HG03442 (cell line): Measurements from ENCODE around the gene CD8B.
A peak's percentile ranks its signal among the peaks of the same experiment; 100 is the strongest.
"Not testable (repeated sequence)": the region's sequence is repeated elsewhere in the genome, so short reads cannot be mapped to it uniquely, and the experiment has no call there.

ENCODE experiments used
- ATAC-seq: cut with Tn5 transposase; IDR thresholded peaks from one replicate; pipeline ENCODE4 v1.9.1; 2021; ENCODE audit warnings: mild to moderate bottlenecking, moderate library complexity; ENCODE audit not compliant: unreplicated experiment

Gene CD8B

GRCh38 chr2:86836915-86837695 is 24.6 kb downstream of the CD8B start:
- not testable (repeated sequence) for ATAC-seq

- not testable (repeated sequence) for ATAC-seq
Measured at GRCh38 chr2:86835548-86835889, 26.2 kb downstream of the CD8B start.

DNA sequence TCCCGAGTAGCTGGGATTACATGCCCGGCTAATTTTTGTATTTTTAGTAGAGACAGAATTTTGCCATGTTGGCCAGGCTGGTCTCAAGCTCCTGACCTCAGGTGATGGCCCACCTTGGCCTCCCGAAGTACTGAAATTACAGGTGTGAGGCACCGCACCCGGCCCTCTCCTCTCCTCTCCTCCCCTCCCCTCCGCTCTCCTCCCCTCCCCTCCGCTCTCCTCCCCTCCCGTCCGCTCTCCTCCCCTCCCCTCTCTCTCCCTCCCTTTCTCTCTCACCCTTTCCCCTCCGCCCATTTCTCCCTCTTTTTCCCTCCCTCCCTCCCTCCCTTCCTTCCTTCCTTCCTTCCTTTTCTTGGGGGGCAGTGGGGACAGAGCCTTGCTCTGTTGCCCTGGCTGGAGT is 28.4 kb downstream of the CD8B start:
- no peak for ATAC-seq

DNA sequence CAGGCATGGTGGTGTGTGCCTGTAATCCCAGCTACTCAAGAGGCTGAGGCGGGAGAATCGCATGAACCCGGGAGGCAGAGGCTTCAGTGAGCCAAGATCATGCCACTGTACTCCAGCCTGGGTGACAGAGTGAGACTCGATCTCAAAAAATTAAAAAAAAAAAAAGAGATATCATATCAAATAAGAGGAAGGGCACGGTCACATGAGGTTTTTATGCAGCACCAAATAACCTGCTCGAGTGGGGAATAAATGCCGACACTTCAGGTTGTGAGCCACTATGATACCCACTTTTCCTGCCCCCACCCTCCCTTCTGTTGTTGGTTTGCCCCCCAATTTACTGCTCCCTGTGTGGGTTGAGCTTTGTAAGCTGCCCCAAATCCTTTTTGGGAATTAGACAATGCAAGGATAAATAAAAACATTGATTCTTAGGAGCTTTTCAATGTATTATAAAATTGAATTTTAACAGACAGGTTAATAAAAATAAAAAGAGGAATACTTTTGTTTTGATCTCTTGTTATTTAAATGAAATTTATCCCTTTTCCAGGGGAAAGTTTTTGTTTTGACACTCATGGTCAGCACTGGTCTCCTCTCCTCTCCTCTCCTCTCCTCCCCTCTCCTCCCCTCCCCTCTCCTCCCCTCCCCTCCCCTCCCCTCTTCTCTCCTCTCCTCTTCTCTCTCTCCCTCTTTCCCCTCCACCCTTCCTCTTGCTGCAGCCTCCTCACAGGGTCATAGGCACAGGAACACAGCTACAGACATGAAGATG is 29.2 kb downstream of the CD8B start:
- no peak for ATAC-seq

GRCh38 chr2:86831537-86831936 is 30.1 kb downstream of the CD8B start:
- ATAC-seq = no peak

DNA sequence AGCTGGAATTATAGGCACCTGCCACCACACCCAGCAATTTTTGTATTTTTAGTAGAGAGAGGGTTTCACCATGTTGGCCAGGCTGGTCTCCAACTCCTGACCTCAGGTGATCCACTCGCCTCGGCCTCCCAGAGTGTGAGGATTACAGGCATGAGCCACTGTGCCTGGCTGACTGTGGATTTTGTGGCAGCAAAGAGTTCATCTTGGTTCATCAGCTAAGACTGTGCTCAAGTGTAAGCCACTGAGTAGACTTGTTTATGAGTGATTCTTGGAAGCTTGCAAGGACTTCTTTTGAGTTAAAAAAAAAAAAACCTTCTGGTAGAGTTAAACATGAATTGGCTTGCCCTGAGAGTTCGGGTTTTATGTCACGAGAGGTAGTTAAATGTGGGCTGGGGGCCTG is 34.7 kb downstream of the CD8B start:
- no peak for ATAC-seq

DNA sequence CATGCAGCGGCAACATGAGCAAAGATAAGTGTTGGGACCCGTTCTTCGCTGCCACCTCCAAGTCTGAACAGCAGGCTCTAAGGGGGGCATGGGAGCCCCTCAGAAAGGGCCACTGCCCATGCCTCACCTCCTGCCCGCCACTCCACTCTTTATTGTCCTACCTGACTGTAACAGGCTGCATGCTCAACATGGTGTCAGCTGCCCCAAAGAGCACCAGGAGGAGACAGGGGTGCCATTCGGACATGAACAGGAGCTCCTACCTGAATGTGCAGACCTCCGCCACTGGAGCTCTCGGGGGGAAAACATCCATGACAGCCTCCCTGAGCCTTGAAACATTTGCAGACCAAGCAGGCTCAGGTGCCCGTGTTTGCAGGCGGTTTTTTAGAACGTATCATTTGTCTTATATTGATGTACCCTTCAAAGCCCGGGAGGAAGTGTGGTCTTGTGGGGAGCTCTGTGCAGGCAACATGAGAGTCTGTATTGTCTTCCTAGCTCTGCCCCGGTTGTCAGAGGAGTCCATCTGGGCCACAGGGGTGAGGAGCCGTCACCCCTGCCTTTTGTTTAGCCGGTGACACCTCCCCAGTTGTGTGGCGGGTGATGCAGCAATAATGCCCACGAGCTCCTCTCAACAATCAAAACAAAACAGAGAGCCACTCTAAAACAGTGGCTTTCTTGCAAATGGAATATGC is 35.8 kb downstream of the CD8B start:
- no peak for ATAC-seq

GRCh38 chr2:86825036-86825692 is 36.5 kb downstream of the CD8B start:
- ATAC-seq = no peak

- ATAC-seq = no peak
Measured at GRCh38 chr2:86822668-86823345, 38.9 kb downstream of the CD8B start.

GRCh38 chr2:86821842-86822241 is 39.8 kb downstream of the CD8B start:
- no peak for ATAC-seq

- no peak for ATAC-seq
Measured at GRCh38 chr2:86821306-86821705, 40.4 kb downstream of the CD8B start.

DNA sequence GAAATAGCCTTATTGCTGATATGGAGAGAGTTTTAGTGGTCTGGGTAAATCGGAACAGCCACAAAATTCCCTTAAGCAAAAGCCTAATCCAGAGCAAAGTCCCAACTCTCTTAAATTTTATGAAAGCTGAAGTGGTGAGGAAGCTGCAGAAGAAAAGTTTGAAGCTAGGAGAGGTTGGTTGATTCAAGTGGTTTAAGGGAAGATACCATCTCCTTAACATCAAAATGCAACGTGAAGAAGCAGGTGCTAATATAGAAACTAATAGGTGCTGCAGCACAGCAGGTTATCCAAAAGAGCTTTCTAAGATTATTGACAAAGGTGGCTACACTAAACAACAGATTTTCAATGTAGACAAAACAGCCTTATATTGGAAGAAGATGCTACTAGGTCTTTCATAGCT is 42.7 kb downstream of the CD8B start:
- no peak for ATAC-seq

DNA sequence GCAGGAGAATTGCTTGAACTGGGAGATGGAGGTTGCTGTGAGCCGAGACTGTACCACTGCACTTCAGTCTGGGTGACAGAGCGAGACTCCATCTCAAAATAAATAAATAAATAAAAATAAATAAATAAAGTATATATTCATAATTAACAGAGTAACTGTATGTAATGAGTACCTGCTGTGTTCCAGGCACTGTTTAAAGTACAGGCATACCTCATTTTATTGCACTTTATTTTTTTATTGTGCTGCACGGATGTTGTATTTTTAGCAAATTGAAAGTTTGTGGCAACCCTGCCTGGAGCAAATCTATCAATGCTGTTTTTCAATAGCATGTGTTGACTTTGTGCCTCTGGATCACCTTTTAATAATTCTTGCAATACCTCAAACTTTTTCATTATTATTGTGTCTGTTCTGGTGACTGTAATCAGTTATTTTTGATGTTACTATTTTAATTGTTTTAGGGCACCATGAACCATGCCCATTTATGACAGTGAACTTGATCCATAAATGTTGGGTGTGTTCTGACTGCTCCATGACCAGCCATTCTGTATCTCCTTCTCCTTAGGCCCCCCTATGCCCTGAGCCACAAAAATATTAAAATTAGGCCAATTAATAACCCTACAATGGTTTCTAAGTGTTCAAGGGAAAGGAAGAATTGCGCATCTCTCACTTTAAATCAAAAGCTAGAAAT is 43.4 kb downstream of the CD8B start:
- ATAC-seq = no peak

DNA sequence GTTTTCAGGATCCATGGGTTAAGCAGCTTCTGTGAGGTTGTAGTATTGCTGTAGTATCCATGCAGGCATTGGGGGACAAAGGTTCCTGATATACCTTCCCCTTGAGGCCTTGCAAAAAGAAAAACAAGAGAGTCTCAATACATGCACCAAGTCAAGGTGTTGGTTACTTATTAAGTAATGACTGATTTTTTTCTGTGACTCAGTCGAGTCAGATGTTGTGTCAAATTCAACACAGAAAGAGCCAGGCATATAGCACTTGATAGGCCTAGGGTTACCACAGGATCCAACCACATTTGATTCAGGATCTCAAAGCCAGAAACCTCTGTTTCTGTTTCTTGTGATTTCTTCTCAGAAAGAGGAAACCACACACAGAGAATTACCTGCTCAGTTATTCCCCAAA is 46.1 kb downstream of the CD8B start:
- ATAC-seq = no peak

- ATAC-seq = no peak
Measured at GRCh38 chr2:86809481-86810121, 52.1 kb downstream of the CD8B start.

DNA sequence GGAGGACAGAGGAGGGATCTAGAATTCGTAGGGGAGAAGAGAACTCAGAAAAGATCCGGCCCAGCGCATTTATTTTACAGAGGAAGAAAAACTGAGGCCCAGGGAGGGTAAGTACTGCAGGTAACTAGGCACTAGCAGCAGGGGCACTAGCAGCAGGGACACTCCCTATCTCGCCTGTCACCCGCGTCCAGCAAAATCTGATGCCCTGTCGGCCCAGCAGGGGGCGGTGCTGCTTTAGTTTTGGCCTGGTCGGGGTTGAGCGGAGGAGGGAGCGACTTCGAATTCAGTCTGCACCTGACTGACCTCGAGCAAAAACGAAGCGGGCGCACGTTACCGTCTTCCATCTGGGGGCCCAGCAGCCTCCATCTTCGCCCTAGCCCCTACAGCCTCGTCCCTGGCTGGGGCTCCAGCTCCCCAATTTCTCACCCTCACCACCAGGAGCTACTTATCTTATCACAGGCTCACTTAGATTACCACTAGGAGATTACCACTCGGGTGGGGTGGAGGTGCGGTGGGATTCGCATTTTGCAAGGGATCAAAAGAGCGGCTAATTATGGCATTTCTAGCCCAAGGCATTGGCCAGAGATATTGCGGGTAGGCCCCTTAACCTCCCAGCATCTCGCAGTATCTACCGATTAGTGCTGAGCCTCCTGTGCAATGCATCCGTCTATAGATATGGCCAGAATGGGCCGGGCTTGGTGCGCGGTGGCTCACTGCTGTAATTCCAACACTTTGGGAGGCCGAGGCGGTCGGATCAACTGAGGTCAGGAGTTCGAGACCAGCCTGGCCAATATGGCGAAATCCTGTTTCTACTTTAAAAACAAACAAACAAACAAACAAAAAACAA is 53.1 kb downstream of the CD8B start:
- ATAC-seq = peak; percentile 91

GRCh38 chr2:86807468-86808275 is 54.0 kb downstream of the CD8B start:
- no peak for ATAC-seq

GRCh38 chr2:86807133-86807467 is 54.6 kb downstream of the CD8B start:
- no peak for ATAC-seq
